NCI-H446 treated with DMSO at 0.1 percent for 48 hours (cell line): ENCODE data around the gene ACSM2A.
"Not testable (repeated sequence)": the region's sequence is repeated elsewhere in the genome, so short reads cannot be mapped to it uniquely, and the experiment has no call there.

Source experiments
- DNase-seq: peaks from one replicate; lab custom pipeline; 2025; lab: John Stamatoyannopoulos, UW

Gene ACSM2A, protein sequence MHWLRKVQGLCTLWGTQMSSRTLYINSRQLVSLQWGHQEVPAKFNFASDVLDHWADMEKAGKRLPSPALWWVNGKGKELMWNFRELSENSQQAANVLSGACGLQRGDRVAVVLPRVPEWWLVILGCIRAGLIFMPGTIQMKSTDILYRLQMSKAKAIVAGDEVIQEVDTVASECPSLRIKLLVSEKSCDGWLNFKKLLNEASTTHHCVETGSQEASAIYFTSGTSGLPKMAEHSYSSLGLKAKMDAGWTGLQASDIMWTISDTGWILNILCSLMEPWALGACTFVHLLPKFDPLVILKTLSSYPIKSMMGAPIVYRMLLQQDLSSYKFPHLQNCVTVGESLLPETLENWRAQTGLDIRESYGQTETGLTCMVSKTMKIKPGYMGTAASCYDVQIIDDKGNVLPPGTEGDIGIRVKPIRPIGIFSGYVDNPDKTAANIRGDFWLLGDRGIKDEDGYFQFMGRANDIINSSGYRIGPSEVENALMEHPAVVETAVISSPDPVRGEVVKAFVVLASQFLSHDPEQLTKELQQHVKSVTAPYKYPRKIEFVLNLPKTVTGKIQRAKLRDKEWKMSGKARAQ

GRCh38 chr16:20451364-20451763, at the start of gene ACSM2A:
Gene ACSM2A, plus strand, starts transcription at chr16:20451521. Its CDS starts 8,594 bp downstream, at chr16:20460115.
- DNase-seq, result not testable (repeated sequence)

DNA sequence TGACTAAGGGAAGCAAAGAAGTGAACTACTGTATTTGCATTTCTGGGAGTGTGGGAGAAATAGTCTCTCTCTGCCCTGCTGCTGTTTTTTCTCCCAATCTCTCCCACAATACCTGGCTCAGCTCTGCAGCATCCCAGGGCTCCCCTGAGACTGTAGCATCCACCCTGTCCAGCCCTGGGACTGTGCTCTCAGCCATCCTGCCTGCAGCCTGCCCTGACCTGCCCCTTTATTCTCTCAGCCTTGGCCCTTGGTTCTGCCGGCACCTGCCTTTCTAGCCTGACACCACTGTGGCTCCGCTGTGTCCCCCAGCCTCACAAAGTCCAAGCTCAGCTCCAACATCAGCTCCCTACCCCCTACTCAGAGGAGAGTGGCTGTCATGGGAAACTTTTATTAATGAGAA, 48.7 kb upstream of the ACSM2A start:
- no peak for DNase-seq

DNA sequence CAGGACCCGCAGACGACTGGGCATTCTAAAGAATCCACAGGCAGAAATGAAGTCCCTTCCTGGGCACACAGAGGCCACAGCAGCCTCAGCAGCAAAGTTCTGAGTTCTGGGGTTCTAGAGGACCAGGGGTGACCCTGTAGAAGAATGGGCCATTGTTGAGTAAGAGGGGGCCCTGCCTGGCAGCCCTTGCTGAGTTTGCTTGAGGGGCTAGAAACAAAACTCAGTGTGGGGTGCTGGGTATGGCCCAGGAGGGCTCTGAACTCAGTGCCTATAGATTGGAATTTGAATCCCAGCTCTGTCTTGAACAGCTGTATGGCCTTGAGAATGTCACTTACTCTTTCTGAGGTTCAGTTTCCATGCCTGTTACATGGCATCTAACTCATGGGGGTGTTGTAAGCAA, 46.7 kb upstream of the ACSM2A start, which contains the start of gene PDILT:
PDILT (minus strand) TSS at position 101 of the 400 bp plus-strand sequence. CDS start 5,437 bp downstream, outside the sequence.
- no peak for DNase-seq

DNA sequence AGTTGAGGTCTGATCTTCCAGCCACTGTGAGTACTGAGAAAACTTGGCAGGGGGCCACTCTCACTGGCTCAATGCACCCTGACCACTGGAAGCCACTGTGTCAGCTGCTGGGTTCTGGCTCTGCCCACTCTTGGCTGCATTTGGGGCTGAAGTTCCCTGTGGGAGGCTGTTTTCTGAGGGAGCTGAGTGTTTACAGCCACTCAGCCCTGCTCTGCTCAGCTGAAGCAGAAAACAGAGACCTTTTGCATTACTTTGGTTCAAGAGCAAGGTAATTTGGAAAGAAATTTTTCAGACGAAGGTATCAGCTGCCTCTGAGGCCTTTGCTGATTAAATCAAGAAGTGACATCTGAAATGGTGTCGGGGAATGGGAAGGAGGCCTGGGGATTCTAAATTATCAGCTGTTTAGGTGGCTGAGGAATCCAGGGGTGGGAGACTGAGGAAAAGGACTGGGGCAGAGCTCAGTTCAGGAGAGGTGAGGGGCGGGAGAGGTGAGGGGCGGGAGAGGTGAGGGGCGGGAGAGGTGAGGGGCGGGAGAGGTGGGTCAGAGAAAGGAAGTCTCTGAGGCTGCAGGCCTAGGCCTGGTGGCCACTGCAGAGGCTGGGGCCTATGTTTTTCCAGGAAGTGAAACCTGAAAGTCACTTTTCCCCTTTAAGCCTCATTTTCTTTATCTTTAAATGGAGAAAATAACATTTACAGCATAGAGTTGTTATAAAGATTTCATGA, 41.8 kb upstream of the ACSM2A start, which contains the start of gene ACSM5:
ACSM5 (plus strand) TSS at position 137 of the 723 bp plus-strand sequence. CDS start 1,951 bp downstream, outside the sequence.
- DNase-seq, result no peak

GRCh38 chr16:20410121-20410723, 41.1 kb upstream of the ACSM2A start:
- no peak for DNase-seq

DNA sequence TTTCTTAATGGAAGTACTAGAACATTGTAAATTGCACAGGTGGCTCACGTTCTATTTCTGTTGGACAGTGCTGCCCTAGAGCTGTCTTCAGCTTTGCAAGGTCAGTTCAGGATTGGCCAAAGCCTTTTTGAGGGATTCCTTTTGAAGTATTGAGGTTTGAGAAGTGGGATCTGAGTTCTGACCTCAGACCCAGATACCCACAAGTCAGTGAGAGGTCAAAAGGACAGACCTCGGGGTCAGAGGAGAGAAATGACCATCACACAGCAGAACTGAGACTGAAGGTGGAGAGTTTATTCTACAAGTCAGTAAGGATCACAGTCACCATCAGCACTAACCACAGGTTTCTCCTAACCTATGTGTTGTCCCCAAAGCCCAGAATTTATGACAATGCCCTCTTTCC, 40.3 kb upstream of the ACSM2A start:
- no peak for DNase-seq

- no peak for DNase-seq
Observed at GRCh38 chr16:20415541-20415940, 35.8 kb upstream of the ACSM2A start.

GRCh38 chr16:20419093-20419492, 32.2 kb upstream of the ACSM2A start:
- DNase-seq, result not testable (repeated sequence)

DNA sequence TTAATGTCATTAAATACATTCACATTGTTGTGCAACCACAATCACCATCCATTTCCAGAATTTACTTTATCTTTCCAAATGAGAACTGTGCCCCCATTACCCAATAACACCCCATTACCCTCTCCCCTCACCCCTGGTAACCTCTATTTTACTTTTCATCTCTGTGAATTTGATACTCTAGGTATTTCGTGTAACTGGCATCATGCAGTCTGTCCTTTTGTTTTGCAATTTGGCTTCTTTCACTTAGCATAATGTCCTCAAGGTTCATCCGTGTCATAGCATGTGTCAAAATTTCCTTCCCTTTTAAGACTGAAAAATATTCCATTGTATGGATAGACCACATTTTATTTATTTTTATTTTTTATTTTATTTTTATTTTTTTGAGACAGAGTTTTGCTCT, 29.6 kb upstream of the ACSM2A start:
- not testable (repeated sequence) for DNase-seq

DNA sequence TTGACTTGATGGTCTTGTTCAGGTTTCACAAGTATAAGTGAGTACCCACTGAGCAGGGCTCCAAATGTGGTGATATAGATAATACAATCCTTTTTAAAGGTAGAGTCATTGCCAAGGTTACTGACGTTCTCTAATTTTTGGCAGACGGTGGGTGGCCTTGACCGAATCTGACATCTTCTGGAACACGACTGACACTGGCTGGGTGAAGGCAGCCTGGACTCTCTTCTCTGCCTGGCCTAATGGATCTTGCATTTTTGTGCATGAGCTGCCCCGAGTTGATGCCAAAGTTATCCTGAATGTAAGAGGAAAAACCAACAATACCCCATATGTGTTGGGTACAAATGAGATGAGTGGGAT, 27.6 kb upstream of the ACSM2A start:
- not testable (repeated sequence) for DNase-seq

DNA sequence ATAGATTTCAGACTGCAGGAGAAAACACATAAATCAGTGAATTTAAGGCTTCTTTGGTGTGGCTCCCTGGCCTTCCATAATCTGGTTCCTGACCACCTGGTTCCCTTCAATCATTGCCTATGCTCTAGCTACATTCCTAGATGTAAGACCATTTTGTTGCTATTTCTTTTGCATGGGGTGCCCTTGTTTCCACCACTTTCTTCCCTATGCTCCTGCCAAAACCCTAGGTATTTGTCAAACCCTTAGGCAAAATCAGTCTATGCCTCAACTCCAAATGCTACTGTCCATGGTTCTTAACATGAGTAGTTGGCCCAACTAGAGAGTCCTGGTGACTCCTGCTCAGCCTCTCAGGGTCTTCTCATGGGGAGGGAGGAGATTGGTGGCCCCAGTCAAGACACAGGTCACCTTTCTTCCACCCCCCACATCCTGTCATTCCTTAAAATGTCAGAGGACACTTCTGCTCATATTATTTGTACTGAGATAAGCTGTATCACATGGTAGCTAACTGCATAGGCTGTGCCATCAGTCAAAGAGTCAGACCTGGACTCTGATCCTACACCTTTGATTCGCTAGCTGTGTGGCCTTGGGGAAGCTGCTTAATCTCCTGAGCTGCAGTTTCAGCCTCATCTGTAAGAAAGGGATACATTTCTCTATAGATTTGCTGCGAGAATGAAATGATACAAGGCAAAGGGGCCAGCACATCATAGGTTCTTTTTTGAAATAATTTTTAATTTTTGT, 27.0 kb upstream of the ACSM2A start:
- no peak for DNase-seq

GRCh38 chr16:20427401-20427797, 23.9 kb upstream of the ACSM2A start:
- not testable (repeated sequence) for DNase-seq

DNA sequence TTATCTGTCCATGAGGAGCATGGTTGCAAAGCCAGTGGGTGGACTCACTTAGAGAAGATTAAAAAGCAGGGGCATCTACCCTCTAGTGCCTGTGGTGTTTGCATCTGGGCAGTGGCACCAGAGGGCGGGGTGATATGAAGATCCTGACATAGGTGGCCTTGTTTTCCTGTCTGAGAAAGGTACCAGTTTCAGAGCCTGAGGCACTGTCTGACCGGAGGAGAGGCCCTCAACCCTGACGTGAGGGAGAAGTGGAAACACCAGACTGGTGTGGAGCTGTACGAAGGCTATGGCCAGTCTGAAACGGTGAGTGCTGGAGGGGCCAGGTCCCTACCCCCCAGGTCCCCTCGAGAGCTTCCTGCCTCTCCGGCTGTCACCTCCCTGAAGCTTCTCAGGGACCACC, 21.8 kb upstream of the ACSM2A start:
- DNase-seq, result not testable (repeated sequence)

GRCh38 chr16:20430480-20430879, 20.8 kb upstream of the ACSM2A start:
- DNase-seq, result not testable (repeated sequence)

DNA sequence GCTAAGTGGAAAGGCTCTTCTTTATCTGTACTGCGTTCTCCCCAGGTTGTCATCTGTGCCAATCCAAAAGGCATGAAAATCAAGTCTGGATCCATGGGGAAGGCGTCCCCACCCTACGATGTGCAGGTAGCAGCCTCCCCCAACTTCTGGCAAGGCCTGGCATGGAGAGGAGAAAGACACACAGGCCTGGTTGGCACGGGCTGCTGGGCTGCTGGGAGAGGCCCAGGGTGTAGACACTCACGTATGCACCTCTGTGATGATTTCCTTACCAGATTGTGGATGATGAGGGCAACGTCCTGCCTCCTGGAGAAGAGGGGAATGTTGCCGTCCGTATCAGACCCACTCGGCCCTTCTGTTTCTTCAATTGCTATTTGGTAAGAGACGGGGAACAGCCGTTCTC, 20.4 kb upstream of the ACSM2A start:
- DNase-seq, result no peak

GRCh38 chr16:20438950-20439349, 12.4 kb upstream of the ACSM2A start:
- DNase-seq, result not testable (repeated sequence)

DNA sequence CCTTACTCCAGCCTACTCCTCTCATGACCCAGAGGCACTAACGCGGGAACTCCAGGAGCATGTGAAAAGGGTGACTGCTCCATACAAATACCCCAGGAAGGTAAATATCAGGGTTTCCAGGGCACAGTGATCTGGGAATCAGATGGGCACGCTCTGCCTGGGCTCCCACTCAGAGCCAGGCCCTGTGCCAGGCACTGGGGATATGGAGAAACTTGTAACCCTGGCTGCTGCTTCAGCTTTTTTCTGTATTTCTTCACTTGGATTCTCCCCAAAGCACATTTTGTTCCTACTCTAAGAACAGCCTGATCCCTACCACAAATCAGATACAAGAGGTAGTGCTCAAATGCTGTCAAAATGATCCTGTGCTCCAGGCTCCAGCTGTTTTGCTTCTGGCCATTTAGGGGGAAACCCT, 11.5 kb upstream of the ACSM2A start:
- DNase-seq, result not testable (repeated sequence)

DNA sequence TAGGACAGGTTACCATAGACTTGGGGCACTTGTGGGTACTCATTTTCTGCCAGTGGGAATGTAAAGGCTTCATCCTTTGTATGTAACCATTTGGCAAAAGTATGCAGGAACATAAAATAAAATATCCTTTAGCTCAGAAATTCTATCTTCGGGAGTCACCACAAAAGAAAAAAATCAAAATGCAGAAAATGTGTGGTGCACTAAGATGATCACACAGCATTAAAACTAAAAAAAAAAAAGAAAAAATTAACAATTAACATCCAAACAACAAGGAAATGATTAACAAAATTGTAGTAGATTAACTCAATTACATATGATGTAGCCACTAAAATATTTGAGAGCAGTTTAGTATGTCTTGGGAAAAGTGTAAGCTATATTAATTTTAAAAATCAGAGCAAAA, 10.6 kb upstream of the ACSM2A start:
- not testable (repeated sequence) for DNase-seq

DNA sequence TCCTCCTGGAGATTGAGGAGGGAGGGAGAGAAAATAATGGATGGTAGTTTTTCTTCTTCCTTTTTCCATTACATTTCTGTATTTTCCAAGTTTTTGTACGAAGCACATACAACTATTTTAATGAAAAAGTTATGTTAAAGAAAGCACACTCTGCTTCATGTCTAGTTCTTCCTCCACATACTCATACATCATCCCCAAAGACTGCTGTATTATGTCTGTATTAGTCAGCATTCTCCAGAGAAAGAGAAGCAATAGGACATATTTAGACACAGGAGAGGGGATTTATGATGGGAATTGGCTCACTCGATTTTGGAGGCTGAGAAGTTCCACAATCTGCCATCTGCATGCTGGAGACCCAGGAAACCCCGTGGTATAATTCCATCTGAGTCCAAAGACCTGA, 10.1 kb upstream of the ACSM2A start:
- no peak for DNase-seq

DNA sequence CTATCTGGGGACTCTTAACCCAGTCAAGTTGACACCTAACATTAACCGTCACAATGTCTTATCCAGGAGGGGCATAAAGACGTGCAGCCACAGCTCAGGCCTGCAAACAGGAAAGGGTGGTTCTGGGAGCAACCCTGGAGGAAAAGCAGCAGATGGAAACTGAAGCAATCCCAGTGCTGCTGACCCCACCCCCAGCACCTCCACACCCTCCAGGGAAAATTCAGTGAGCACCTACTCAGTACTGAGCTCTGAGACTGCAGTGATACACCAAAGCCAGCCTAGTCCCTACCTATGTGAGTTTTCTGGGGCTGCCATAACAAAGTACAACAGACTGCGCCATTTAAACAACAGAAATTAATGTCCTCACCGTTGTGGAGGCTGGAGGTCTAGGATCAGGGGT, 9.5 kb upstream of the ACSM2A start:
- DNase-seq, result not testable (repeated sequence)

GRCh38 chr16:20446652-20447393, 4.5 kb upstream of the ACSM2A start:
- DNase-seq, result not testable (repeated sequence)
